A673 (cell line): Measurements from ENCODE around the gene CRELD2.

Source experiments
- EZH2 ChIP-seq: fragments of 200-600 bp; sonication (generic); IDR thresholded peaks from 2 replicates; pipeline ENCODE4 v1.6.1; 2017; ENCODE audit warnings: borderline replicate concordance, low read depth, mild to moderate bottlenecking, mixed read lengths, antibody characterized with exemption, low read length; ENCODE audit not compliant: poor library complexity, severe bottlenecking
- TF ChIP-seq, protein P1 (sequence below): fragments of 300-800, 200-600 bp; sonication (generic); conservative IDR thresholded peaks from 2 replicates; pipeline ENCODE4 v1.5.1; 2017; ENCODE audit warnings: low read depth, mild to moderate bottlenecking, antibody characterized with exemption, low read length, moderate library complexity, mixed read lengths

DNA sequence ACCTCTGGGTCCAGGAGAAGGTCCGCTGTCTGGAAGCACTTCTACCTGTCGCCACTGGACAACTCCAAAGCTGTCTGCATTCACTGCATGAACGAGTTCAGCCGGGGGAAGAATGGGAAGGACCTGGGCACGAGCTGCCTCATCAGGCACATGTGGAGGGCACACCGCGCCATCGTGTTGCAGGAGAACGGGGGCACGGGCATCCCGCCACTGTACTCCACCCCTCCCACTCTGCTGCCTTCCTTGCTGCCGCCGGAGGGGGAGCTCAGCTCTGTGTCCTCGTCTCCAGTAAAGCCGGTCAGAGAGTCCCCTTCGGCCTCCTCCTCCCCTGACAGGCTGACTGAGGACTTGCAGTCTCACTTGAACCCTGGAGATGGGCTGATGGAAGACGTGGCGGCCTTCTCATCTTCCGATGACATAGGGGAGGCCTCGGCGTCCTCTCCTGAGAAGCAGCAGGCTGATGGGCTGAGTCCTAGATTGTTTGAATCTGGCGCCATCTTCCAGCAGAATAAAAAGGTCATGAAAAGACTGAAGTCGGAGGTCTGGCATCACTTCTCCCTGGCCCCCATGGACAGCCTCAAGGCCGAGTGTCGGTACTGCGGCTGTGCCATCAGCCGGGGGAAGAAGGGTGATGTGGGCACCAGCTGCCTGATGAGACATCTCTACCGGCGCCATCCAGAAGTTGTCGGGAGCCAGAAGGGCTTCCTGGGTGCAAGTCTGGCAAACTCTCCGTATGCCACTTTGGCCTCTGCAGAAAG is 33.8 kb upstream of the CRELD2 start:
- TF ChIP-seq, protein P1, sequence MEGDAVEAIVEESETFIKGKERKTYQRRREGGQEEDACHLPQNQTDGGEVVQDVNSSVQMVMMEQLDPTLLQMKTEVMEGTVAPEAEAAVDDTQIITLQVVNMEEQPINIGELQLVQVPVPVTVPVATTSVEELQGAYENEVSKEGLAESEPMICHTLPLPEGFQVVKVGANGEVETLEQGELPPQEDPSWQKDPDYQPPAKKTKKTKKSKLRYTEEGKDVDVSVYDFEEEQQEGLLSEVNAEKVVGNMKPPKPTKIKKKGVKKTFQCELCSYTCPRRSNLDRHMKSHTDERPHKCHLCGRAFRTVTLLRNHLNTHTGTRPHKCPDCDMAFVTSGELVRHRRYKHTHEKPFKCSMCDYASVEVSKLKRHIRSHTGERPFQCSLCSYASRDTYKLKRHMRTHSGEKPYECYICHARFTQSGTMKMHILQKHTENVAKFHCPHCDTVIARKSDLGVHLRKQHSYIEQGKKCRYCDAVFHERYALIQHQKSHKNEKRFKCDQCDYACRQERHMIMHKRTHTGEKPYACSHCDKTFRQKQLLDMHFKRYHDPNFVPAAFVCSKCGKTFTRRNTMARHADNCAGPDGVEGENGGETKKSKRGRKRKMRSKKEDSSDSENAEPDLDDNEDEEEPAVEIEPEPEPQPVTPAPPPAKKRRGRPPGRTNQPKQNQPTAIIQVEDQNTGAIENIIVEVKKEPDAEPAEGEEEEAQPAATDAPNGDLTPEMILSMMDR = no peak
- no peak for TF ChIP-seq EZH2
